SK-N-SH (cell line): ENCODE results near the gene EMX2. TPM values are rescaled to one million over a fixed set of nuclear protein-coding genes. Genes with fewer than 3 reads are reported as not detected.

Experiments
- CTCF ChIA-PET: fragments of 300-600, 350-600 bp; formaldehyde crosslinking; extraction: SDS; loops from one replicate; lab custom pipeline; 2021; lab: Yijun Ruan, JAX
- POLR2A ChIA-PET: fragments of 350-600 bp; sonication (Branson Sonifier 250); formaldehyde crosslinking; extraction: SDS; loops from one replicate; lab custom pipeline; 2020; ENCODE audit warnings: antibody characterized with exemption, inconsistent platforms; lab: Yijun Ruan, JAX
- DNase-seq: peaks from one replicate; pipeline ENCODE4 v3.0.0; 2012
- H2AFZ ChIP-seq: fragments of 200-600 bp; sonication (generic); 2 replicates; pipeline ENCODE4 v1.8.1; 2016; ENCODE audit warnings: antibody characterized with exemption, mild to moderate bottlenecking, low read depth
- H3F3A ChIP-seq: fragments of 200-600 bp; sonication (generic); replicated peaks from 2 replicates; pipeline ENCODE3; 2016; ENCODE audit warnings: antibody characterized with exemption, mild to moderate bottlenecking; ENCODE audit not compliant: insufficient read depth
- H3K27ac ChIP-seq, 2 experiments: fragments of 200-500 bp in 1 of 2; fragments of 200-600 bp in 1 of 2; sonication (Bioruptor generic) in 1 of 2; sonication (generic), shearing (Covaris generic) in 1 of 2; 2 replicates each; pipeline versions ENCODE4 v1.5.1 to v1.6.1; 2014 to 2016; ENCODE audit warnings: low read depth in 2 of 2, inconsistent platforms in 1 of 2, low read length in 1 of 2, mild to moderate bottlenecking in 1 of 2, mixed read lengths in 1 of 2
- H3K27me3 ChIP-seq: fragments of 200-600 bp; sonication (generic), shearing (Covaris generic); 2 replicates; pipeline ENCODE4 v1.6.1; 2016; ENCODE audit warnings: mixed run types; ENCODE audit not compliant: insufficient read depth
- H3K36me3 ChIP-seq, 2 experiments: fragments of 200-500 bp in 1 of 2; fragments of 200-600 bp in 1 of 2; sonication (Bioruptor generic) in 1 of 2; sonication (generic) in 1 of 2; replicated peaks in 1 of 2; 2 replicates each; pipeline versions ENCODE3 to v1.5.1; 2014 to 2016; ENCODE audit warnings: low read length in 1 of 2, mild to moderate bottlenecking in 1 of 2; ENCODE audit not compliant: insufficient read depth in 2 of 2, control insufficient read depth in 1 of 2
- H3K4me1 ChIP-seq, 2 experiments: fragments of 200-500 bp in 1 of 2; fragments of 200-600 bp in 1 of 2; sonication (Bioruptor generic) in 1 of 2; sonication (generic), shearing (Covaris generic) in 1 of 2; 2 replicates each; pipeline versions ENCODE4 v1.5.1 to v1.6.1; 2014 to 2016; ENCODE audit warnings: low read depth in 1 of 2, low read length in 1 of 2, mixed run types in 1 of 2; ENCODE audit not compliant: insufficient read depth in 2 of 2, control insufficient read depth in 1 of 2
- H3K4me2 ChIP-seq: fragments of 200-600 bp; sonication (generic), shearing (Covaris generic); 2 replicates; pipeline ENCODE4 v1.6.1; 2017; ENCODE audit warnings: mixed run types
- H3K4me3 ChIP-seq, 2 experiments: fragments of 200-500 bp in 1 of 2; fragments of 200-600 bp in 1 of 2; sonication (Bioruptor generic) in 1 of 2; sonication (generic), shearing (Covaris generic) in 1 of 2; 2 replicates each; pipeline versions ENCODE4 v1.5.1 to v1.8.1; 2014 to 2016; ENCODE audit warnings: low read depth in 2 of 2, inconsistent platforms in 1 of 2, low read length in 1 of 2, mild to moderate bottlenecking in 1 of 2, mixed read lengths in 1 of 2, moderate library complexity in 1 of 2
- H3K79me2 ChIP-seq: fragments of 200-600 bp; sonication (generic); 2 replicates; pipeline ENCODE4 v1.8.1; 2017; ENCODE audit warnings: mild to moderate bottlenecking; ENCODE audit not compliant: insufficient read depth
- H3K9ac ChIP-seq: fragments of 200-600 bp; sonication (generic); 2 replicates; pipeline ENCODE4 v1.6.1; 2017; ENCODE audit warnings: mixed run types
- H3K9me2 ChIP-seq: fragments of 200-600 bp; sonication (generic); 2 replicates; pipeline ENCODE4 v1.6.1; 2017; ENCODE audit warnings: mixed run types
- H3K9me3 ChIP-seq: fragments of 200-600 bp; sonication (generic); 2 replicates; pipeline ENCODE4 v1.6.1; 2017; ENCODE audit warnings: mixed run types, mild to moderate bottlenecking, moderate library complexity
- H4K20me1 ChIP-seq: fragments of 200-600 bp; sonication (generic); 2 replicates; pipeline ENCODE4 v1.6.1; 2017; ENCODE audit warnings: mild to moderate bottlenecking, mixed run types; ENCODE audit not compliant: insufficient read depth
- FOSL2 ChIP-seq: IDR thresholded peaks from 2 replicates; pipeline ENCODE4 v1.4.0; 2012; ENCODE audit warnings: low read depth, mild to moderate bottlenecking, moderate library complexity, borderline replicate concordance
- FOXJ3 ChIP-seq: sonication (generic); formaldehyde crosslinking; IDR thresholded peaks from 2 replicates; pipeline ENCODE4 v1.5.1; 2020; ENCODE audit warnings: mild to moderate bottlenecking, missing genetic modification reagents
- GATA2 ChIP-seq: sonication (generic); formaldehyde crosslinking; IDR thresholded peaks from 2 replicates; pipeline ENCODE4 v1.5.0; 2020; ENCODE audit warnings: mild to moderate bottlenecking, missing genetic modification reagents
- MEF2A ChIP-seq: IDR thresholded peaks from 2 replicates; pipeline ENCODE4 v1.4.0; 2012; ENCODE audit warnings: low read depth, borderline replicate concordance
- MXI1 ChIP-seq: IDR thresholded peaks from 2 replicates; pipeline ENCODE4 v1.6.1; 2012; ENCODE audit warnings: mild to moderate bottlenecking, low read depth, low read length, improper control_type of control experiment
- NFIC ChIP-seq: IDR thresholded peaks from 2 replicates; pipeline ENCODE4 v1.4.0; 2012; ENCODE audit warnings: borderline replicate concordance
- POLR2AphosphoS5 ChIP-seq: IDR thresholded peaks from 2 replicates; pipeline ENCODE4 v1.6.1; 2012; ENCODE audit warnings: low read depth, low read length
- RCOR1 ChIP-seq: fragments of 150-350 bp; IDR thresholded peaks from 2 replicates; pipeline ENCODE4 v1.6.1; 2017; ENCODE audit warnings: antibody characterized with exemption, low read length
- RFX5 ChIP-seq: IDR thresholded peaks from 2 replicates; pipeline ENCODE4 v1.6.1; 2012; ENCODE audit warnings: mild to moderate bottlenecking, improper control_type of control experiment, low read length
- RXRA ChIP-seq: IDR thresholded peaks from 2 replicates; pipeline ENCODE4 v1.4.0; 2012; ENCODE audit warnings: low read depth, mild to moderate bottlenecking, borderline replicate concordance
- SIN3A ChIP-seq: IDR thresholded peaks from 2 replicates; pipeline ENCODE4 v1.6.1; 2012; ENCODE audit warnings: low read depth, mild to moderate bottlenecking, low read length, moderate library complexity, borderline replicate concordance
- SMC3 ChIP-seq: IDR thresholded peaks from 2 replicates; pipeline ENCODE4 v1.6.1; 2012; ENCODE audit warnings: low read depth, low read length, improper control_type of control experiment
- TEAD4 ChIP-seq: IDR thresholded peaks from 2 replicates; pipeline ENCODE4 v1.4.0; 2012; ENCODE audit warnings: mild to moderate bottlenecking, borderline replicate concordance; ENCODE audit not compliant: insufficient read depth
- YY1 ChIP-seq: IDR thresholded peaks from 2 replicates; pipeline ENCODE4 v1.4.0; 2012; ENCODE audit warnings: low read depth, mild to moderate bottlenecking
- WGBS: methylation state at CpG from one replicate; pipeline ENCODE4 v1.1.6; 2017; ENCODE audit warnings: low lambda C conversion rate; 5-methylcytosine and 5-hydroxymethylcytosine counted together
- polyA plus RNA-seq, 3 experiments: library from polyadenylated mRNA; depleted of rRNA; stranded (reverse); fragments of >200 nt; gene quantifications; 2 replicates each; pipeline ENCODE4 v1.2.3, GENCODE V29; 2012
- TF ChIP-seq, protein P1 (sequence below): fragments of 150-350 bp; IDR thresholded peaks from 2 replicates; pipeline ENCODE4 v1.6.1; 2017; ENCODE audit warnings: antibody characterized with exemption, low read length, low read depth, borderline replicate concordance
- TF ChIP-seq, protein P2 (sequence below): IDR thresholded peaks from 2 replicates; pipeline ENCODE4 v1.4.0; 2012; ENCODE audit warnings: low read depth, borderline replicate concordance
- TF ChIP-seq, protein P3 (sequence below): IDR thresholded peaks from 2 replicates; pipeline ENCODE4 v1.4.0; 2012; ENCODE audit warnings: low read depth, borderline replicate concordance
- TF ChIP-seq, protein P4 (sequence below): fragments of 150-350 bp; IDR thresholded peaks from 2 replicates; pipeline ENCODE4 v1.6.1; 2016; ENCODE audit warnings: mild to moderate bottlenecking, low read depth, low read length

The EMX2 gene
- polyA plus RNA-seq, 1 of the 3 experiments (the other 2 are of a cell fraction): not detected

DNA sequence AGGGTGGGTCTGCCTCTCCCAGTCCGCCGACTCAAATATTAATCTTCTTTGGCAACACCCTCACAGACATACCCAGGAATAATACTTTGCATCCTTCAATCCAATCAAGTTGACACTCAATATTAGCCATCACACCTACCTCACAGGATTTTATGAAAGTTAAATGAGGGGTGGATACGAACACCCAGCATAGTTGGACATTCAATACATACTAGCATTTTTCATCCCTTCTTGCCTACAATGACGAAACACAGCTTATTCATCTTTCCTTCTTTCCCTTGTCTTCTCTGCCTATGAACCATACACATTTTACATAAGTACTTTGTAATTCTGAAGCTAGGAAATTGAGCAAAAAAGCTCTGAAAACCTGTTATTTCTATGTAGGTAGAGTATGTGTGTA, 48.5 kb downstream of the EMX2 start:
- H3K9ac ChIP-seq: no peak overlapping the region
- no peak overlapping the region for H2AFZ ChIP-seq
- H3K9me3 ChIP-seq: no peaks in the 10 kb centered on the region
- DNase-seq: no peak
- 41% methylated on average over 4 of the region's 4 CpGs for WGBS
- H3K36me3 ChIP-seq: no peaks in the 10 kb centered on the region
- H3K4me2 ChIP-seq: no peak overlapping the region
- H4K20me1 ChIP-seq: no peaks in the 10 kb centered on the region
- no peaks in the 10 kb centered on the region for H3F3A ChIP-seq
- no peaks in the 10 kb centered on the region for H3K27me3 ChIP-seq
- H3K9me2 ChIP-seq: no peaks in the 10 kb centered on the region
- H3K4me1 ChIP-seq: no peaks in the 10 kb centered on the region
- H3K4me3 ChIP-seq: no peak overlapping the region
- TF ChIP-seq TEAD4 (no peak), RXRA (no peak), YY1 (no peak), FOSL2 (no peak), NFIC (no peak), FOXJ3 (CRISPR knock-in tag) (no peak), RCOR1 (no peak), MEF2A (no peak), POLR2AphosphoS5 (no peak), RFX5 (no peak)
- TF ChIP-seq, protein P1, sequence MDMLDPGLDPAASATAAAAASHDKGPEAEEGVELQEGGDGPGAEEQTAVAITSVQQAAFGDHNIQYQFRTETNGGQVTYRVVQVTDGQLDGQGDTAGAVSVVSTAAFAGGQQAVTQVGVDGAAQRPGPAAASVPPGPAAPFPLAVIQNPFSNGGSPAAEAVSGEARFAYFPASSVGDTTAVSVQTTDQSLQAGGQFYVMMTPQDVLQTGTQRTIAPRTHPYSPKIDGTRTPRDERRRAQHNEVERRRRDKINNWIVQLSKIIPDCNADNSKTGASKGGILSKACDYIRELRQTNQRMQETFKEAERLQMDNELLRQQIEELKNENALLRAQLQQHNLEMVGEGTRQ: no peak
- TF ChIP-seq, protein P2, sequence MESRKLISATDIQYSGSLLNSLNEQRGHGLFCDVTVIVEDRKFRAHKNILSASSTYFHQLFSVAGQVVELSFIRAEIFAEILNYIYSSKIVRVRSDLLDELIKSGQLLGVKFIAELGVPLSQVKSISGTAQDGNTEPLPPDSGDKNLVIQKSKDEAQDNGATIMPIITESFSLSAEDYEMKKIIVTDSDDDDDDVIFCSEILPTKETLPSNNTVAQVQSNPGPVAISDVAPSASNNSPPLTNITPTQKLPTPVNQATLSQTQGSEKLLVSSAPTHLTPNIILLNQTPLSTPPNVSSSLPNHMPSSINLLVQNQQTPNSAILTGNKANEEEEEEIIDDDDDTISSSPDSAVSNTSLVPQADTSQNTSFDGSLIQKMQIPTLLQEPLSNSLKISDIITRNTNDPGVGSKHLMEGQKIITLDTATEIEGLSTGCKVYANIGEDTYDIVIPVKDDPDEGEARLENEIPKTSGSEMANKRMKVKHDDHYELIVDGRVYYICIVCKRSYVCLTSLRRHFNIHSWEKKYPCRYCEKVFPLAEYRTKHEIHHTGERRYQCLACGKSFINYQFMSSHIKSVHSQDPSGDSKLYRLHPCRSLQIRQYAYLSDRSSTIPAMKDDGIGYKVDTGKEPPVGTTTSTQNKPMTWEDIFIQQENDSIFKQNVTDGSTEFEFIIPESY: no peak
- POLR2A ChIA-PET: no interaction called here
- no peaks in the 10 kb centered on the region for H3K79me2 ChIP-seq
- no peak overlapping the region for H3K27ac ChIP-seq
- CTCF ChIA-PET: no interaction called here

DNA sequence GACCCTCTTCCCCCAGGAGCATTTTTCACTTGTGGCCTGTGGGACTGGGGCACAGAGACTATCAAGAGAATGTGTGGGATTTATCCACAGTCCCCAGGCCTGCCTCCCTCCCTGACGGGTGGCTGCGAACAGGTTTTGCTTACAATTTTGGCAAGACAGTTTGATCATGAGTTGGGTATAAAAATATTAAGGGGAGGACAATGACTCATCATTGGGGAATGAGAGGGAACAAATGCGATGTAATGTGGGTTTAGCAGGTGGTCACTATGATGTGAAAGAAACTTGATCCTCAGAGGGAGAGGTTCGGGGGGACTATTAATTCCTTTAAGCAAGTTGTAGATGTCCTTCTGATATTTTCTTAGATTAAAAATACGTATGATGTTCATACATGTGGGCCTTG, 52.2 kb downstream of the EMX2 start:
- no peak overlapping the region for H3K4me2 ChIP-seq

More for the DNA sequence above, 52.2 kb downstream of the EMX2 start:
- DNase-seq: no peak
- Histone ChIP-seq H3K4me3 (no peak overlapping the region), H3K9ac (no peak overlapping the region), H3K9me2 (no peaks in the 10 kb centered on the region), H2AFZ (no peak overlapping the region), H3K9me3 (no peaks in the 10 kb centered on the region), H3F3A (no peaks in the 10 kb centered on the region), H3K27me3 (no peaks in the 10 kb centered on the region), H3K27ac (no peak overlapping the region), H3K36me3 (no peaks in the 10 kb centered on the region), H3K79me2 (no peaks in the 10 kb centered on the region), H3K4me1 (no peaks in the 10 kb centered on the region), H4K20me1 (no peaks in the 10 kb centered on the region)
- TF ChIP-seq, protein P3, sequence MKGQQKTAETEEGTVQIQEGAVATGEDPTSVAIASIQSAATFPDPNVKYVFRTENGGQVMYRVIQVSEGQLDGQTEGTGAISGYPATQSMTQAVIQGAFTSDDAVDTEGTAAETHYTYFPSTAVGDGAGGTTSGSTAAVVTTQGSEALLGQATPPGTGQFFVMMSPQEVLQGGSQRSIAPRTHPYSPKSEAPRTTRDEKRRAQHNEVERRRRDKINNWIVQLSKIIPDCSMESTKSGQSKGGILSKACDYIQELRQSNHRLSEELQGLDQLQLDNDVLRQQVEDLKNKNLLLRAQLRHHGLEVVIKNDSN: no peak
- no peak for TF ChIP-seq SIN3A
- no peak for TF ChIP-seq SMC3
- TF ChIP-seq GATA2: no peak
- no peak for TF ChIP-seq RFX5
- TF ChIP-seq, protein P4, sequence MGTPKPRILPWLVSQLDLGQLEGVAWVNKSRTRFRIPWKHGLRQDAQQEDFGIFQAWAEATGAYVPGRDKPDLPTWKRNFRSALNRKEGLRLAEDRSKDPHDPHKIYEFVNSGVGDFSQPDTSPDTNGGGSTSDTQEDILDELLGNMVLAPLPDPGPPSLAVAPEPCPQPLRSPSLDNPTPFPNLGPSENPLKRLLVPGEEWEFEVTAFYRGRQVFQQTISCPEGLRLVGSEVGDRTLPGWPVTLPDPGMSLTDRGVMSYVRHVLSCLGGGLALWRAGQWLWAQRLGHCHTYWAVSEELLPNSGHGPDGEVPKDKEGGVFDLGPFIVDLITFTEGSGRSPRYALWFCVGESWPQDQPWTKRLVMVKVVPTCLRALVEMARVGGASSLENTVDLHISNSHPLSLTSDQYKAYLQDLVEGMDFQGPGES: no peak
- no peak for TF ChIP-seq MXI1
- WGBS: 20% methylated on average over 5 of the region's 5 CpGs
- POLR2A ChIA-PET: no interaction called here
- CTCF ChIA-PET: no interaction called here
